Fibroblast of skin of left biceps (primary cell): Measurements from ENCODE around the gene MS4A6E.

Experiments
- DNase-seq, 2 experiments: peaks; one replicate each; pipeline ENCODE4 v3.0.0-alpha.2; 2013; ENCODE audit warnings: low read depth in 2 of 2

MS4A6E gene

DNA sequence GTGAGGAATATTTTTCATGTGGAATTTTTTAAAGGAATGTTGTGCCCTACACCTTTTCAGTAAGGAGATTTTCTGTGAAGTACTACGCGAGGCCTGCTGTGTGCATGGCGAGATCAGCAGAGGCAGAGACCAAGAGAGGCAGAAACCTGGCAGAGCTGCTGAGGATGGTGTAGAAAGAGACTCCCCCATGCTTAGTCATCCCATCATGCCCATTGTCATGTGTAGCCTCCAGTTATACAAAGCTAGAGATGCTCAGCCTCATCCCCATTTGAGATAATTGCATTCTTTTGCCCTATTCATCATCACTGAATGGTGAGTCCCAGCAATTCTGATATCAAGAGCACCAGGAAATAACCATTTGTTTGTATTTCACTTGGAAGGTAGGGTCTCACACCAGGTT lies 48.3 kb downstream of the MS4A6E start:
- DNase-seq, result no peak

DNA sequence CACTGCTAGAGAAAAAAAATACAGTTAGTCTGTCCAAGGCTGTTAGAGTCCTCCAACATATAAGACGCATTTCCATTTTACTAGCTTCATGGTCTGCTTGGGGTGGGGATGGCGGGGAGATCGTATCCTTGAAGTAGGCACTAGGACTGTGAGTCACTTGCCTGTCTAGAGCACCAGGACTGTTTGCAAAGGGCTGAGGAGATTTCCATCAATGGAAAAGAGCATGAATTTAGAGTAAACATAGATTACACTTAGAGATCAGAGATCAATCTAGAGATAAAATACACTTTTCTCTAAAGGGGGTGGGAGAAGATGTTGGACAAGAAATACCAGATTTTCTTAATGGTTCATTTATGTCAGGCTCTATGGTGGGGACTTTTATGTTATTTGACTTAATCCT lies 49.5 kb downstream of the MS4A6E start:
- no peak for DNase-seq

DNA sequence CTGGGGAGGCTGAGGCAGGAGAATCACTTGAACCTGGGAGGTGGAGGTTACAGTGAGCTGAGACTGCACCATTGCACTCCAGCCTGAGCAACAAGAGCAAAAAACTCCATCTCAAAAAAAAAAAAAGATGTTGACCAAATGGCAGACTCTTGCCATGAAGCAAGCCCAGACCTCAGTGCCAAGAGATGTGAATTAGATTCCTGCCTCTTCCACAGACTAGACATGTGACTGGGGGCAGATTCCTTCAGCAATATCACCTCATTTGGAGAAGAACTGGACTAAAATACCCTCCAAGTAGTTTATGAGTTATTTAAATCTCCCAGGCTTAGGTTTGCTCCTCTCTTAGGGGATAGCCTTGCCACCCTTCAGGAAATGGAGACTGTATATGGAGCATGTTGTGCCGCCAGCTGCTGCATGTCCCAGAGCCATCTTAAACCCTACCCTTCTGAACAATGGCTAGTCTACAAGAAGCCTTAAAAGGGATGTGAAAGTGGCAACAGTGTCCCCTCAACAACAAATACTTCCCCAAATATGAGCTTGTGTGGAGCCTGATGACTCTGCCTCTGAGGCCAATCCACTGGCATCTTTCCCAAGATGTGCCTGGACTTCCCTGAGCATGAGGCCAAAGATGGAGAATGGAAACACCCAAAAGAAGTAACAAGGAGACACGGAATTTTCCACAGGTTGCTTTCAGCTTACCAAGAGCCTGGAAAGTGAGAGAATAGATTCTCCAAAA lies 50.5 kb downstream of the MS4A6E start:
- no peak for DNase-seq

- no peak for DNase-seq
Observed at GRCh38 chr11:60378354-60378753, 51.3 kb downstream of the MS4A6E start, which contains the start of gene MS4A7. Gene MS4A7, plus strand, starts transcription at chr11:60378532. Its CDS starts 4,610 bp downstream, at chr11:60383142.

DNA sequence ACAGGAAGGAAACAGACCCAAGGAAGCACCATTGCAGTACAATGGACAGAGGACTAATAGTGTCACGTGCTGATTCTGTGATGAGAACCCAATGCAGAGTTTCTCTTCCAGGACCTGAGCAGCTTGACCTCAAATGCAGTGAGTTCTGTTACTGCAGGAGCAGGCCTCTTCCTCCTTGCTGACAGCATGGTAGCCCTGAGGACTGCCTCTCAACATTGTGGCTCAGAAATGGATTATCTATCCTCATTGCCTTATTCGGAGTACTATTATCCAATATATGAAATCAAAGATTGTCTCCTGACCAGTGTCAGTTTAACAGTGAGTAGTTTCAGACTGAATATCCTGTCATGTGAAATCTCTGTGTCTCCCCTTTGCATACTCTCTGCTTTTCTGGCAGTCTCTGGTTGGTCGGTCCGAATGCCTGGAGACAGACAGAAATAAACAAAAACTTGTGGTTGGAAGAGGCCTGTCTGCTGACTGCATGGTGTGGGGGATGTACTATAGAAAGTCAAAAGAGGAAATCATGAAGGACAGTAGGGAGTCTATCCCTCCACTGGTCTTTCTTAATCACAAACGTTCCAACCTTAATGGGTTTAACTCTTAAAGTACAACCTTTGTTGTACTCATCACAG lies 62.3 kb downstream of the MS4A6E start:
- no peak for DNase-seq

DNA sequence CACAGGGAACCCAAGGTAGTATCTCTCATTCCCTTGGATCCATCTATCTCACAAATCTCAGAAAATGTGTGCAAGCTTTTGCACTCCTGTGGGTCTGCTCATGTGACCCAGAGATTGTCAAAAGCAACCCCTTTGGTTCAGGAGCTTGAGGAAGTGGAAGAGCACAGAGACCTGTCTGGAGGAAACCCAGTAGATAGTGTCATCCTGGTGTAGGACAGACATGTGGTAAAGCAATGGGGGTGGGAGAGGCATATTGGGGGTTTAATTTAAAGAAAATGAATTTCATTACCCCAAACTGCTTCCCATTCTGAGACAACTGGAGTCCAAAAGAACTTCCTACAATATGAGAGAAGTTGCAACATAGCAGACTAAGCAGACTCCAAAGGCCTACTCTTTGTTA lies 63.4 kb downstream of the MS4A6E start:
- no peak for DNase-seq
